HUES64 (cell line): ENCODE results near the gene SND1.
"Not testable (repeated sequence)": the region's sequence is repeated elsewhere in the genome, so short reads cannot be mapped to it uniquely, and the experiment has no call there.

Source experiments
- H3K27ac ChIP-seq: 2 replicates; pipeline ENCODE4 v1.7.0; 2013; ENCODE audit warnings: low read depth, low read length, inconsistent platforms
- H3K27me3 ChIP-seq: 2 replicates; pipeline ENCODE4 v1.6.1; 2013; ENCODE audit warnings: mild to moderate bottlenecking, low read length; ENCODE audit not compliant: insufficient read depth
- H3K36me3 ChIP-seq: 2 replicates; pipeline ENCODE4 v1.6.1; 2013; ENCODE audit warnings: mild to moderate bottlenecking, low read length; ENCODE audit not compliant: insufficient read depth
- H3K4me1 ChIP-seq: 2 replicates; pipeline ENCODE4 v1.6.1; 2013; ENCODE audit warnings: mild to moderate bottlenecking, low read length, moderate library complexity; ENCODE audit not compliant: insufficient read depth
- H3K4me3 ChIP-seq: 2 replicates; pipeline ENCODE4 v1.5.1; 2013; ENCODE audit warnings: mild to moderate bottlenecking, low read length, moderate library complexity
- H3K9ac ChIP-seq: 2 replicates; pipeline ENCODE4 v1.6.1; 2013; ENCODE audit warnings: mild to moderate bottlenecking, low read depth, low read length
- H3K9me3 ChIP-seq: 2 replicates; pipeline ENCODE4 v1.6.1; 2013; ENCODE audit warnings: low read depth, low read length; ENCODE audit not compliant: insufficient read depth
- WGBS: fragments of 150-250, 120-280 bp; methylation state at CpG from one replicate; pipeline ENCODE4 v1.1.7; 2013; ENCODE audit warnings: missing lambda C conversion rate; 5-methylcytosine and 5-hydroxymethylcytosine counted together

SND1 gene

DNA sequence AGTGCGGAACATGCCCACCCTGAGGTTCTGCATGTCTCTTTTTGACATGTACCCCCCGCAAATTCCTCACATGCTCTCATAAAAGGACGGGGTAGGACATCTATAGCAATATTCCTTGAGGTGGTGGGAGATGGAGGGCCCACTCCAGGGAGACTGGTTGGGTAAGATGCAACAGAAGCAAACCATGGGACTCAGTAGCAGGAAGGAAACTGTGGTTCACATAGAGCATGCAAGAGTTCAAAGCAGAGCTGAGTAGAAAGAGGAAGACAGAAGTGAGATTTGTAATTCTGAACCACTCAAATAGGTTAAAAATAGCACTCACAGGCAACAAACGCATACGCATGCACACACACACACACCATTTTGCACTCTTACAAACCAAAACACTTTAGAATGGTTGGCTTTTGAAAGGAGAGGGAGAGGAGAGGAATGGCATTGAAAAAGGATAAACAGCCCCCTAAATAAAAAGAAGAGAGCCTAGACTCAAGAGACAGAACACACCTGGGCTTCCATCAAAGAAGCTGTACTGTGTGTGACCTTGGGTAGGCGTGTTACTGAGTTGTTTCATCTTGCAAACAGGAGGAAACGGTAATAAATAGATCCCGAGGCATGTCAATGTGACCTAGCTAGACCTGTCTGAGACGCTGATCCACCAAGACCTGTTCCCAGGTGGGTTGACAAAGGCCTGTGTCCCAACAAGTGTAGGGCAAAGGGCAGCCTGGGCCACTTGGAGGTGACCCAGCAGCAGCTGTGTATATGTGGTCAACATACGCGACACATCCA, 456.8 kb downstream of the SND1 start:
- Histone ChIP-seq H3K27ac (no peak overlapping the region), H3K9ac (no peak overlapping the region)

DNA sequence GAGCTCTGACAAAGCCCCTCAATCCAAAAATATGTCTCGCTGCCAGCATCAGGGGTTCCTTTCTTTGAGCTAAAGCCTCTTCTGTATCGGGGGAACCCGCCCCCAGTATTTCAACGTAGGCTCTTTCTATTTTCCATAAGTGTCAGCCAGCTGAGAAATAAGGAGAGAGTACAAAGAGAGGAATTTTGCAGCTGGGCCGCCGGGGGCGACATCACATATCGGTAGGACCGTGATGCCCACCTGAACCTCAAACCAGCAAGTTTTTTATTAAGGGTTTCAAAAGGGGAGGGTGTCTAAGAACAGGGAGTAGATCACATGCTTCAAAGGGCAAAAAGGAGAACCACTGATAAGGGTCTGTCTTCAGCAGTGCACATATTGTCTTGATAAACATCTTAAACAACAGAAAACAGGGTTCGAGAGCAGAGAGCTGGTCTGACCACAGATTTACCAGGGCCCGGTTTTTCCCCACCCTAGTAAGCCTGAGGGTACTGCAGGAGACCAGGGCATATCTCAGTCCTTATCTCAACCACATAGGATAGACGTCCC, 457.5 kb downstream of the SND1 start:
- H3K4me1 ChIP-seq, H3K36me3 ChIP-seq, H3K4me3 ChIP-seq, H3K9me3 ChIP-seq, H3K27ac ChIP-seq, H3K9ac ChIP-seq: not testable (repeated sequence)
- 89% methylated on average over 12 of the region's 12 CpGs for WGBS
- peaks cover 42% of the 10 kb centered on the region for H3K27me3 ChIP-seq

More for the DNA sequence above, 456.8 kb downstream of the SND1 start:
- Histone ChIP-seq H3K4me1 (no peaks in the 10 kb centered on the region), H3K27me3 (peaks cover 42% of the 10 kb centered on the region), H3K36me3 (no peaks in the 10 kb centered on the region), H3K9me3 (no peaks in the 10 kb centered on the region), H3K4me3 (no peak overlapping the region)
- 92% methylated on average over 9 of the region's 11 CpGs for WGBS

DNA sequence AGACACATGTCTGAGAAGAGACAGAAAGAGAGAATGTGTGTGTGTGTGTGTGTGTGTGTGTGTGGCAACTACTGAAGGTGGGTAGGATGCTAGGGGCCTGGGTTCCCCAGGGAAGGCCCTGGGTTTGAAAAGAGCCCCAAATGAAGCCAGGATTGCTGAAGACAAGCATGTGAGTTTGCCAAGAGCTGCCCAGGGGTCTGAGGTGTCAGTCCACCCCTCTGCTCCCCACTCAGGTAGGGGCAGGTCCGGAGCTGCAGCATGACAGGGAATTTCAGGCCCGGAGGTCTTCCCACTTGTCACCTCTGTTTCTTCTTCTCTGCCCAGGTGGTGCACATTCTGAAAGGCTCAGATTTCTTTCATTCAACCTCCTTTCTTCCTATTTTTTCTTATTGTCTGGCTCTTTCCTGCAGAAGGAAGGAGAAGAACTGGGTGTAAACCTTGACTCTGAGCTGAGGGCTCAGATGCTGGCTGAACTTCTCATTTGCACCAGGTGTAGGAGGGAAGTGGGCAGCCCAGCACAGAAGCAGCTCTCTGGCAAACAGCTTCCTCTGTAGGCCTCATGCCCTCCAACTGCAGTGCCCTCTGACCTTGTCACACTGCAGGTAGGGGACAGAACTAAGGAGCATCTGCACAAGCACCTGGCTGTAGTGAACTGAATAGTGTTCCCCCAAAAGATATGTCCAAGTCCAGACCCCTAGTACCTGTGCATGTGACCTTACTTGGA, 458.8 kb downstream of the SND1 start:
- H3K9me3 ChIP-seq, result no peaks in the 10 kb centered on the region
- H3K27me3 ChIP-seq, result peaks cover 36% of the 10 kb centered on the region
- H3K4me1 ChIP-seq, result no peaks in the 10 kb centered on the region
- WGBS, result 97% methylated on average over 2 of the region's 2 CpGs
- H3K4me3 ChIP-seq, result no peak overlapping the region
- H3K9ac ChIP-seq, result no peak overlapping the region
- H3K27ac ChIP-seq, result no peak overlapping the region
- H3K36me3 ChIP-seq, result no peaks in the 10 kb centered on the region

DNA sequence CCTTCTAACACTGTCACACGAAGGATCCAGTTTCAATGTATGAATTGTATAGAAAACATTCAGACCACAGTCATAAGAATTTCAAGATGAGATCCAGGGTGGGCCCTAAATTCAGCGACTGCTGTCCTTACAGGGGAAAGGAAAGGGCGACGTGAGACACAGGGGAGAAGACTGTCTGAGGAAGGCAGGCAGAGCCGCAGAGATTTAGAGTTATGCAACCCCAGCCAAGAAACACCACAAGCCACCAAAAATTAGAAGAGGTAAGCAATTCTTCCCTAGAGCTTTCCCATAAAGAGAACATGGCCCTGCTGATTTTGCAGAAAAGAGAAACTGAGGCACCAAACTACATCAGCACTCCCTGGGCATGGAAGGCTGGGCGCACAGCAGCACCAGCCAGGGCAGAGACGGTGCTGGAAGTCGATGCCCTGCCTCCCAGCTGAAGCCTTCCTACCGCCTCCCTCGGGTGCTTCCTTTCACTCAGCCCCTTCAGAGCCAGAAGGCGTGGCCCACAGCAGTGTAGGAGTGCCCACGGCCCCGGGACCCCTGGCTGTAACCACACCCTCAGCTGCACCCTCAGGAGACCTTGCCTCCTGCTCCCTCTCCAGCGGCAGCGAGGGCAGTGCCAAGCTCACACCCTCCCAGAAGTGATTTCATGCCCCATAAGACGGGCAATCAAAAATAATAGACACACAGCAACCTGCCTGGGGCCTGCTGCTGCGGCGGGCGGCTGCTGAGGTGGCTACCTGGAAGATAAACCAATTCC, 460.2 kb downstream of the SND1 start:
- H3K27me3 ChIP-seq, result peaks cover 33% of the 10 kb centered on the region
- H3K4me1 ChIP-seq, result no peaks in the 10 kb centered on the region; the same call in 1 of the 2 replicates
- no peaks in the 10 kb centered on the region for H3K9me3 ChIP-seq
- H3K4me3 ChIP-seq, result no peak overlapping the region
- no peak overlapping the region for H3K27ac ChIP-seq
- no peaks in the 10 kb centered on the region for H3K36me3 ChIP-seq
- 89% methylated on average over 18 of the region's 19 CpGs for WGBS
- H3K9ac ChIP-seq, result no peak overlapping the region

DNA sequence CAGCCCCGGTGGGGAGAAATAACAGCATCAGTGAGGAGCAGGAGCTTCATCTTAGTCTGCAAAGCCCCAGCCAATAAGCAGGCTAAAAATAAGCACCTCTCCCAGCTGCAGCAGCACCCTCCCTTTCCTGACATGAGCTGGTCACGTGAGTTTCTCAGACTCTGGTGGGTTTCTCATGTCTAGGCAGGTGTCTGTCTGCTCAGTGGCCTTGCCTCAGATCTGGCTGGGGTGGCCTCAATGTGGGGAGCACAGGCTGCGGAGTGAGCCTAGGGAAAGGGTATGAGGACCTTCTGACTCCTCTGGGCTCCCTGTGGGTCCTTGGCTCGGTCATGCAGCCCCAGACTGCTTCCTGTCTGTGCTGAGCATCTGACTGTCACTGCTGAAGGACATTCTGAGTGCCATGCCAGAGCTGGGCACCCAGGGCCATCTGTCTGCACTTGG, 460.8 kb downstream of the SND1 start:
- H3K4me1 ChIP-seq, result no peaks in the 10 kb centered on the region; the same call in 1 of the 2 replicates
- peaks cover 31% of the 10 kb centered on the region for H3K27me3 ChIP-seq
- no peak overlapping the region for H3K4me3 ChIP-seq
- H3K27ac ChIP-seq, result no peak overlapping the region
- no peaks in the 10 kb centered on the region for H3K36me3 ChIP-seq
- H3K9me3 ChIP-seq, result no peaks in the 10 kb centered on the region
- H3K9ac ChIP-seq, result no peak overlapping the region
- 85% methylated on average over 4 of the region's 4 CpGs for WGBS

DNA sequence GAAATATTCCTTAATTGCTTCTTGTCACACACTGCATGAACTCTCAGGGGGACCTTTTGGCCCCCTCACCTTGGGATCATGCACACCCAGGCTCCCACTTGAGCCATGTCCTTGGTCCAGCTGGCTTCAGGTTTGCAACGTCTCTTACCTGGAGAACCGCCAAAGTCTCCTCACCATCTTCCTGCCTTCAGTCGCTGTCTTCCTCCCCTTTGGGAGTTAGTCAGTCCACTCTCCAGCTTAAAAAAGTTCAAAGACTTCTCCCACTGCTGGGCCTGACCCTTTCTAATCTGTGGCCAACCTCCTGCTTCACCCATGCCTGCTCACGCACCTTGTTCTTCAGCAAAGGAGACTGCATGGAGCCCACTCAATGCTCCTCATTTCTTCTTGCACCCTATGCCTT, 461.8 kb downstream of the SND1 start:
- 89% methylated on average over 4 of the region's 4 CpGs for WGBS
- H3K27ac ChIP-seq, result no peak overlapping the region
- no peak overlapping the region for H3K4me3 ChIP-seq
- no peaks in the 10 kb centered on the region for H3K36me3 ChIP-seq
- no peaks in the 10 kb centered on the region; the same call in 1 of the 2 replicates for H3K4me1 ChIP-seq
- H3K27me3 ChIP-seq, result peaks cover 28% of the 10 kb centered on the region
- H3K9ac ChIP-seq, result no peak overlapping the region
- H3K9me3 ChIP-seq, result no peaks in the 10 kb centered on the region

DNA sequence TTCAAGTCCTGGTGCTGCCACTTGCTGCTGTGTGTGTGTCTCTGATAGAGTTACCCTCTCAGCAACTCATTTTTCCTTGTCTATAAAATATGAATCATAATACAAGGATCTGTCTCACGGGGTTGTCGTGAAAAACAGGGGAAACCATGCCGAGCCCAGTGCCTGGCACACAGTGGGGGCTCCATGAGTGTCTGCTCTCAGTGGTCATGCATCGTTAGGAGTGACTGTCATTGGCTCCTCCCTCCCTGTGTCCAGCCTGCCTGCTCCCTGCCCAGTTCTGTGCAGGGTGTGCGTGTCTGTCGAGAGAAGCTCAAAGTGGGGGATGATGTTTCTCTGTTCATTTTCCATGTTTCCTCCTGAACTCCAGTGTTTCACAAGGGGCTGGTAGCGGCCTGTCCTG, 462.8 kb downstream of the SND1 start:
- H3K9ac ChIP-seq, result no peak overlapping the region
- peaks cover 25% of the 10 kb centered on the region for H3K27me3 ChIP-seq
- H3K36me3 ChIP-seq, result no peaks in the 10 kb centered on the region
- WGBS, result 92% methylated on average over 7 of the region's 7 CpGs
- H3K9me3 ChIP-seq, result no peaks in the 10 kb centered on the region
- H3K4me1 ChIP-seq, result no peaks in the 10 kb centered on the region; the same call in 1 of the 2 replicates
- H3K27ac ChIP-seq, result no peak overlapping the region
- no peak overlapping the region for H3K4me3 ChIP-seq

DNA sequence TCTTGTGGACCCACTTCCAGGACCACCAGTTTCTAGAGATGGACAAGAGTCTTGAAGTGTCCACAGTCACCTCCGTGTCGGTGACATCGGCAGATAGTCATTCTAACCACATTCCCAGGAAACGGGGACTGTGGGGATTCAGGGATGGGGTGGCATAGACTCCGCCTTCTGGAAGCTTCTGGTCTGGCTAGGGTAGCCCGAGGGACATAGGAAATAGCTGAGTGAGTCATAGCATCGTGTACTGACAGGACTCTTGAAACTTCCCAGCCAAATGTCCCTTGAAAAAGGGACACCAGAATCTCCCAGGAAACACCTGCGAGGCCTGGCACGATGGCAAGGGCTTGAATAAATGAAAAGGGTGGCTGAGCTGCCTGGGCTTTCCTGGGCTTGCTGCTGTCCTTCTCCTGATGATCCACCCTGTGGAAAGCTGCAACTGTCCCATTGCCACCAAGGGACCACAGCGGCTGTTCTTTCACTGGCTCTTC, 463.4 kb downstream of the SND1 start:
- 83% methylated on average over 10 of the region's 10 CpGs for WGBS

DNA sequence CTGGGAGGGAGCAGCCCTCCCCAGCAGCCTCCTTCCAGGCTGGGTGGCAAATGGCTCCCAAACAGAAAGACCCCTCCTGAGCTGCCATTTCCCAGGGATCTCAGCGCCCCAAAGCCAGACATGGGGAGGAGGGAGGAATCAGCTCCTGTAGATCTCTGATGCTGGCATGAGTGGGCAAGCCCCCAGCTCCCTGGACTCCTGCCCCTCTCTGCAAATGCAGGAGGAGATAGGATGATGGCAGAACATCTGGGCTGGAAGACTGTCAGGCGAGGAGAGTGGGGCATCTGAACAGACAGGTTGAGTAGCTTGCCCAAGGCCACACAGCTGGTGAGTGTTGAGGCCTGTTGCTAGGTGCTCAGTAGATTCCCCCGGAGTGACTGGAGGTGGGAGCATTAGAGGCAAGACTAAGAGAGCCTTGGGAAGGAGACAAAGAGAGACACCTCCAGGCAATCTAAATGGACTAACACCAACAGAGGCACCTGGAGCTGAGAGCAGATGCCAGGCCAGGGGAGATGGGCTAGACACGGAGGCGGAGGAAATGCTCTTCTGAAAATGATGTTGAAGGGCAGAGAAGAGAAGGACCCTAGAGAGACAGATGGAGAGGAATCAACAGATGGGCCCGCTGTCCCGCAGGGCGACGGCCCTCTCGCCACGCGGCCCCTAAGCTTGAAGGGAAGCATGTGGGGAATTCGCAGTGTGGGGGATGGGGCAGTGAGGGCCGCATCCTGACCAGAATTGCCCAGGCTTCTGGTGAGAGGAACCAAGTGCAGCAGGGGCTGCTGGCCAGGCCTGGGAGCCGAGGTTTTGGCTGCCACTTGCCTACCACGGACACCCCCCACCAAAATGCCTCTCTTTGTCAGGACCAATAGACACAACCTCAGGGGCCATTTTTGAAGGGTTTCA, 464.1 kb downstream of the SND1 start:
- H3K27me3 ChIP-seq, result peaks cover 25% of the 10 kb centered on the region
- no peak overlapping the region for H3K9ac ChIP-seq

More for the DNA sequence above, 463.4 kb downstream of the SND1 start:
- Histone ChIP-seq H3K9me3 (no peaks in the 10 kb centered on the region), H3K27me3 (peaks cover 25% of the 10 kb centered on the region), H3K4me1 (no peaks in the 10 kb centered on the region; the same call in 1 of the 2 replicates), H3K4me3 (no peak overlapping the region), H3K27ac (no peak overlapping the region), H3K36me3 (no peaks in the 10 kb centered on the region), H3K9ac (no peak overlapping the region)

DNA sequence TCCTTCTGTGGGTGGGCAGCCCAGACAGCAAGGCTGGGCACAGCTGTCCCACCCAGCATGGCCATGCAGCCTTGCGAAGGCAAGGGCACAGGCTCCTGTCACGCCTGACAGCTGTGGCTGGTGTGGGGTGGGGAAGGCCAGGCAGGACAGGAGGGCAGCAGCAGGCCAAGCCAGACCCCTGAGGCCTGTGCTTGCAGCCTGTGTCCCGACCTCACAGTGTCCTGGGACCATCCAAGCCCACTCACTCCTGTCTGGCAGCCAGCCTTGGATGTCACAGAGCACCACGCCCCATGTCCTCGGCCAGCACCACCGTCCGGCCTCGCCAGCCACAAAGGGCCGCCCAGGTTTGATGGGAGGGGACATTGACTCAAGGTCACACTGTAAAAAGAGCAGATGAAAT, 464.7 kb downstream of the SND1 start:
- no peaks in the 10 kb centered on the region for H3K9me3 ChIP-seq
- no peak overlapping the region for H3K4me3 ChIP-seq
- no peaks in the 10 kb centered on the region for H3K36me3 ChIP-seq
- H3K27ac ChIP-seq, result no peak overlapping the region
- H3K9ac ChIP-seq, result no peak overlapping the region
- H3K4me1 ChIP-seq, result no peaks in the 10 kb centered on the region; the same call in 1 of the 2 replicates
- 95% methylated on average over 9 of the region's 9 CpGs for WGBS
- H3K27me3 ChIP-seq, result peaks cover 25% of the 10 kb centered on the region

More for the DNA sequence above, 464.1 kb downstream of the SND1 start:
- H3K9me3 ChIP-seq, result no peaks in the 10 kb centered on the region
- H3K4me3 ChIP-seq, result no peak overlapping the region
- H3K36me3 ChIP-seq, result no peaks in the 10 kb centered on the region
- 76% methylated on average over 16 of the region's 16 CpGs for WGBS
- H3K4me1 ChIP-seq, result no peaks in the 10 kb centered on the region; the same call in 1 of the 2 replicates
- H3K27ac ChIP-seq, result no peak overlapping the region
